Upper lobe of right lung (tissue), 1 donor: ENCODE results near the gene DOCK10. TPM values are rescaled to one million over a fixed set of nuclear protein-coding genes. Genes with fewer than 3 reads are reported as not detected.
A peak's percentile ranks its signal among the peaks of the same experiment; 100 is the strongest.

ENCODE experiments used
- ATAC-seq: fragments of 200-7000 bp; cut with Tn5 transposase; one replicate; pipeline ENCODE4 v1.9.1; 2020; ENCODE audit warnings: mild to moderate bottlenecking, moderate library complexity
- DNase-seq: peaks from one replicate; pipeline ENCODE4 v3.0.0-alpha.2; 2020
- H3K27ac ChIP-seq: fragments of 200-600 bp; one replicate; pipeline ENCODE4 v1.8.0; 2022
- H3K27me3 ChIP-seq: fragments of 200-600 bp; one replicate; pipeline ENCODE4 v1.8.0; 2022; ENCODE audit warnings: mild to moderate bottlenecking
- H3K36me3 ChIP-seq: fragments of 200-600 bp; one replicate; pipeline ENCODE4 v1.8.0; 2022
- H3K4me1 ChIP-seq: fragments of 200-600 bp; one replicate; pipeline ENCODE4 v1.8.0; 2022
- H3K4me3 ChIP-seq: fragments of 200-600 bp; one replicate; pipeline ENCODE4 v1.8.0; 2022; ENCODE audit warnings: mild to moderate bottlenecking
- H3K9me3 ChIP-seq: fragments of 200-600 bp; one replicate; pipeline ENCODE4 v1.8.0; 2022
- intact Hi-C: fragments of 100-400 bp; cut with DNase I; formaldehyde crosslinking; loops from one replicate; pipeline ENCODE4 v1.11.0; 2022
- total RNA-seq: library from RNA; stranded (reverse); fragmentation: NEBNext Ultra II Directional; extraction: Animal tissue kit (Norgen Biotek cat#: 25700); gene quantifications from one replicate; pipeline ENCODE4 v1.2.1, GENCODE V29; 2021
- TF ChIP-seq, protein P1 (sequence below): fragments of 200-600 bp; IDR thresholded peaks from one replicate; pipeline ENCODE4 v1.8.0; 2022; ENCODE audit warnings: antibody characterized with exemption
- donor health status: DM: no; HTN: yes; CAD: no; lungs with severe emphysema.

The DOCK10 gene
- total RNA-seq, 1 donor from 2014 or later = 35.8 TPM

DNA sequence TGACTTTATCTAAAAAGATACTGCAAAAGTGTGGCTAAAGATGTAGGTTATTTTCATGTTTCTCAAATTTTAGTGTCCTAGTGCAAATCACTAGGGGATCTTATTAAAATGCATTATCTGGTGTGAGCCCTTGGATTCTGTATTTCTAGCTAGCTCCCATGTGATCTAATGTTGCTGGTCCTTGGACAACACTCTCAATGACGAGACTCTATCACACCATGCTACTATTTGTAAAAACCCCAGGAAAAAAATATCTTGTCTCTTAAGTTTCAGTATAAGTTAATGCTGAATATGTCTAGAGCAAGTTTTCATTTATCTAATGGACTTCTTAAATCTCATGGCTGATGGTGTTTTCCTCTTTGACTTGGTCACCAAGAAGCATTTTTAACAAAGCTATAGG lies 5.8 kb downstream of the DOCK10 start:
- no peak overlapping the region for H3K27ac ChIP-seq
- no peak for DNase-seq
- TF ChIP-seq, protein P1, sequence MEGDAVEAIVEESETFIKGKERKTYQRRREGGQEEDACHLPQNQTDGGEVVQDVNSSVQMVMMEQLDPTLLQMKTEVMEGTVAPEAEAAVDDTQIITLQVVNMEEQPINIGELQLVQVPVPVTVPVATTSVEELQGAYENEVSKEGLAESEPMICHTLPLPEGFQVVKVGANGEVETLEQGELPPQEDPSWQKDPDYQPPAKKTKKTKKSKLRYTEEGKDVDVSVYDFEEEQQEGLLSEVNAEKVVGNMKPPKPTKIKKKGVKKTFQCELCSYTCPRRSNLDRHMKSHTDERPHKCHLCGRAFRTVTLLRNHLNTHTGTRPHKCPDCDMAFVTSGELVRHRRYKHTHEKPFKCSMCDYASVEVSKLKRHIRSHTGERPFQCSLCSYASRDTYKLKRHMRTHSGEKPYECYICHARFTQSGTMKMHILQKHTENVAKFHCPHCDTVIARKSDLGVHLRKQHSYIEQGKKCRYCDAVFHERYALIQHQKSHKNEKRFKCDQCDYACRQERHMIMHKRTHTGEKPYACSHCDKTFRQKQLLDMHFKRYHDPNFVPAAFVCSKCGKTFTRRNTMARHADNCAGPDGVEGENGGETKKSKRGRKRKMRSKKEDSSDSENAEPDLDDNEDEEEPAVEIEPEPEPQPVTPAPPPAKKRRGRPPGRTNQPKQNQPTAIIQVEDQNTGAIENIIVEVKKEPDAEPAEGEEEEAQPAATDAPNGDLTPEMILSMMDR = no peak
- H3K4me1 ChIP-seq = peaks cover 3% of the 10 kb centered on the region
- H3K36me3 ChIP-seq = no peaks in the 10 kb centered on the region
- H3K4me3 ChIP-seq = no peak overlapping the region
- H3K9me3 ChIP-seq = no peaks in the 10 kb centered on the region
- no peaks in the 10 kb centered on the region for H3K27me3 ChIP-seq
- no peak for ATAC-seq
- intact Hi-C loops = no loop called here

- H3K9me3 ChIP-seq = no peaks in the 10 kb centered on the region
- H3K36me3 ChIP-seq = no peaks in the 10 kb centered on the region
- ATAC-seq = peak; percentile 49
- no peak overlapping the region for H3K4me3 ChIP-seq
- TF ChIP-seq, protein P1 = no peak
- H3K4me1 ChIP-seq = no peaks in the 10 kb centered on the region
- DNase-seq = no peak
- H3K27me3 ChIP-seq = no peaks in the 10 kb centered on the region
- H3K27ac ChIP-seq = no peak overlapping the region
- intact Hi-C loops = no loop called here
These were observed 8.6 kb downstream of the DOCK10 start for GRCh38 chr2:225033440-225034318.

DNA sequence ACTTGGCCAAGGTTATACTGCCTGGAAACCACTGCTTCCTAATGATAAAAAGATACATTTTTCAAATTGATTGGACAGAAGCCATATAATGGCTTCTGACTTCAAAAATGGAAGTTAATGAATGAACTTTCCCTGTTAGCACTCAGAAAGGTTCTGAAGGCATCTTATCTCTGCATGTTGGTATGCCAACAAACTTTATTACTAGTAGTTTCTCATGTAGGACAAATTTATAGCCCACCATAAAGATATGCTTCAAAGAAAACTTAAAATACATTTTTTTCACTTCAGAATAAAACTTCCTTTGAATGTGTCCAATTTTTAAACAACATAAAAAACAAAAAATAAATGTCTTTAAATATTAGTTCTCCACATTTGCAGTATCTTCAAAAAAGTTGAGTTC lies 10.0 kb downstream of the DOCK10 start:
- TF ChIP-seq, protein P1 = no peak
- intact Hi-C loops = no loop called here

GRCh38 chr2:225031599-225031998 lies 10.7 kb downstream of the DOCK10 start:
- TF ChIP-seq, protein P1 = no peak
- Histone ChIP-seq H3K4me1 (no peaks in the 10 kb centered on the region), H3K27ac (no peak overlapping the region), H3K27me3 (no peaks in the 10 kb centered on the region), H3K36me3 (no peaks in the 10 kb centered on the region), H3K4me3 (no peak overlapping the region), H3K9me3 (no peaks in the 10 kb centered on the region)
- intact Hi-C loops = no loop called here
- no peak for DNase-seq
- no peak for ATAC-seq

More for the DNA sequence above, 10.0 kb downstream of the DOCK10 start:
- Histone ChIP-seq H3K4me3 (no peak overlapping the region), H3K36me3 (no peaks in the 10 kb centered on the region), H3K9me3 (no peaks in the 10 kb centered on the region), H3K27me3 (no peaks in the 10 kb centered on the region), H3K4me1 (no peaks in the 10 kb centered on the region), H3K27ac (no peak overlapping the region)
- DNase-seq = no peak
- no peak for ATAC-seq

DNA sequence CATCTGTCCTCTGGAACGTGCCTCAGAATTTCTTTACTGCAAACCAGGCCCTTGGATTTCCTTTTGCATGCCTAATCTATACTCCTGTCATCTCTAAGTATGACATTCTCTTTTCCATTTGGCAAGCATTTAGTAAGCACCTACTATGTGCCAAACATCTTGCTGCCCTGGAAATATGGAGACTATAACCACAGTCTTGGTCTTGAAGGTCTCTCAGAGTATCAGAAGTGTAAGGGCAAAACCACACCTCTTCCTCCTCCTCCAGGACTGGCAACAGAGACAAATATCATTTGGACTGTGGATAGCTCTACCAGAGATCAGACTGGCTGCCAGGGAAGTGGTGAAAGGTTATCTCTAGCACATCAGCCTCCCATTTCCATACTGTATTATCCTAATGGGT lies 11.4 kb downstream of the DOCK10 start:
- Histone ChIP-seq H3K4me3 (no peak overlapping the region), H3K36me3 (no peaks in the 10 kb centered on the region), H3K4me1 (no peaks in the 10 kb centered on the region), H3K9me3 (no peaks in the 10 kb centered on the region), H3K27me3 (no peaks in the 10 kb centered on the region), H3K27ac (no peak overlapping the region)
- intact Hi-C loops = no loop called here
- TF ChIP-seq, protein P1 = no peak
- DNase-seq (no peak), ATAC-seq (no peak)
